Muscle layer of colon (tissue), 2 donors: ENCODE data around the gene VIPR1.

ENCODE experiments used
- H3K27ac ChIP-seq: one replicate; pipeline ENCODE4 v1.7.0; 2013; ENCODE audit warnings: low read depth, mild to moderate bottlenecking, low read length, moderate library complexity
- H3K27me3 ChIP-seq, 2 donors: one replicate each; pipeline ENCODE4 v1.7.0; 2013; ENCODE audit warnings: low read length in 2 of 2, mild to moderate bottlenecking in 2 of 2; ENCODE audit not compliant: insufficient read depth in 2 of 2, control insufficient read depth in 1 of 2
- H3K36me3 ChIP-seq: one replicate; pipeline ENCODE4 v1.7.0; 2013; ENCODE audit warnings: mild to moderate bottlenecking, low read length; ENCODE audit not compliant: insufficient read depth
- H3K4me1 ChIP-seq: one replicate; pipeline ENCODE4 v1.7.0; 2013; ENCODE audit warnings: mild to moderate bottlenecking, low read length; ENCODE audit not compliant: insufficient read depth
- H3K4me3 ChIP-seq, 2 donors: one replicate each; pipeline ENCODE4 v1.7.0; 2013; ENCODE audit warnings: low read length in 2 of 2, low read depth in 1 of 2, mild to moderate bottlenecking in 1 of 2, moderate library complexity in 1 of 2
- H3K9ac ChIP-seq: one replicate; pipeline ENCODE4 v1.7.0; 2013; ENCODE audit warnings: low read length
- H3K9me3 ChIP-seq: one replicate; pipeline ENCODE4 v1.7.0; 2013; ENCODE audit warnings: mild to moderate bottlenecking, low read length
- donor health status: abdominal sarcoma.
- donor health status: Adenocarcinoma of cecum.

The VIPR1 gene

DNA sequence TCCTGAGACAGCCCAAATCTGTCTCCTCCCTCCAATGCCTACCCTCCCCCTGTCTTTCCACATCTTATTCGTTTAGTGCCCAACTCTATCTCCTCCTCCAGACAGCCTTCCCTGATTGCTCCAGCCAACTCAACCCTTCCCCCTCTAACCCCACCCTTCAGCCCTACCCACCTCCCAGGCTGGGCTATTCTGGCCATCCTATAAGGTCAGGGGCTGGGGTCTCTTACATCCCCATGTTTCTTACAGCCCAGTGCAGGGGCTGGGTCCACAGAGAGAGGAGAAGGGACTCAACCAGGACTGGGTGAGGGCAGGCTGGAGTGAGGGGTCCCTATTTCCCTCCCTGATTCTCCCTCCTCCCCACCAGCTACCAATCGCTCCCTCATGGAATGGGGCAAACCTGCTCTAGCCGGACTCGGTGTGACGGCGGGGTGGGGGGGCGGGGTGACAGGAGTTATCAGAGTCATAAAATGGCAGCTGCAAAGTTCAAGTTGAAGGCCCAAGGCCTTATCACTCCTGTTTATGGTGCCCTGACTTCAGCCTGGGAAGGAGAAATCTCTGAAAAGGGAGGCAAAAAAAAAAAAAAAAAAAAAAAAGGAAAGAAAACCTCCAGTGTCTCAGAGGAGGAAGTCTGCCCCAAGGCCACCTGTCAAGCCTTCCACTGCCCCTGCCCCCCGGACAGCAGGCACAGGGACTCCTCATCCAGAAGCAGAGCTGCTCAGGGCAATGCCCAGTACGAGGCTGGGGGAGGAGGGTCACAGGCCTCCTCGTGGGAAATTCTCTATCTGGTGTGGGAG lies 2.1 kb downstream of the VIPR1 start:
- Histone ChIP-seq H3K4me1 (peaks cover 8% of the 10 kb centered on the region), H3K9me3 (no peaks in the 10 kb centered on the region), H3K27me3 (peaks cover 8 to 30% of the 10 kb centered on the region in 2 donors), H3K36me3 (no peaks in the 10 kb centered on the region), H3K9ac (no peak overlapping the region), H3K27ac (no peak overlapping the region), H3K4me3 (no peak overlapping the region)

DNA sequence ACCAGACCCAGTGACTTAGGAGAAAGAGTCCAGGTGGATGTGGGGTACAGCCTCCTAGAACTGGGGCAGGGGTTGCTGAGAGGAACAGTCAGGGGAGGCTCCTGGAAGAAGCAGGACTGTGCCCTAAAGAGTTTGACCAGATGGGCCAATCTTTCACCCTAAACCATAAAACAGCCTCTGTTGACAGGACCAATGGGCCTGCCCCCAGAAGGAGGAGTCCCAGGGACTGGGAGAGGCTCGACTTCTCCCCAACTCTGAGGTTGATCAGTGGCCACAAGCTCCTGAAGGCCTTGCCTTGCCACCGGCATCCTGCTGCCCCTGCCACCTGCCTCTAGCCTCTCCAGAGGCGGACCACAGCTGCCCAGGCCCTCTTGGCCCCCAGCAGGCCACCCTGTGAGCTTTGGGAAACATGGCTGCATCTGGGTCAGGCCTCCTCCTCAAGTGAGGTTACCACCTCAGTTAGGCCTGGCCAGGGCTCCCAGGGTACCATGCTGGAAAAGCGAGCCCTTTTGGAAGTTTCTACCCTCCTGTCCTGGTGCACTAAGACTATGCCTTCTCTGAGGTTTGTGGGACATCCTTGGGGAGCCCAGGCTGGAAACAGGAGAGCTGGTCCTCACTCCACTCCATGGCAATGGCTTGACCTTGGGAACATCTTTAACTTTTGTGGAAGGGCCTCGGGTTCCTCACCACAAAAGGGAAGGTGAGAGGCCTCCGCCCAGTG lies 2.8 kb downstream of the VIPR1 start:
- Histone ChIP-seq H3K9ac (no peak overlapping the region), H3K4me1 (peaks cover 8% of the 10 kb centered on the region), H3K36me3 (no peaks in the 10 kb centered on the region), H3K4me3 (no peak overlapping the region), H3K9me3 (no peaks in the 10 kb centered on the region), H3K27me3 (peaks cover 8 to 29% of the 10 kb centered on the region in 2 donors), H3K27ac (no peak overlapping the region)

DNA sequence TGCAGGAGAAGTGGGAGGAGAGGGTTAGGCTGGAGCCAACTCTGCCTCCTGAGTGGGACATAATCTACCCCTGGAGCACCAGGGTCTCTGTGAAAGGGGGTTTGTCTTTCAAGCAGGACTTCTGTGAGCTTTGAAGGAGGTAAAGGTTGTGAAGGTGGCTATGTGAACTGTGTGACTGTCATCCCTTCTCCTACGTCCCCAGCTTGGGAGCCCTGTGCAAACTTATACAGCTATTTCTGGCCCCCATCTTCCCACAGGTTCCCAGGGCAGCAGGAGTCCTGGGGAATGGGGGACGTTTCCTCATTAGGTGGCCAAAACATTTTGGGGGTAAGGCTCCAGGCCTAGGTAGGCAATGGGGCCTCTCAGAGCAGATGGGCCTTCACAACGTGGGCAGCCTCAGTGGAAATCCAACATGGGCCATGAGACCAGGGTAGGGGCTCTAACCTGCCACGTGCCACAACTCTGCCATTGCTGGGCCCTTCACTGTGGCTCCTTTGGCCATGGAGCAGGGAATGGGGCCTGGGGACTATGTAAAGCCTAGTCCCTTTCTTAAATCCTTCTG lies 3.5 kb downstream of the VIPR1 start:
- no peak overlapping the region for H3K27ac ChIP-seq
- no peak overlapping the region for H3K4me3 ChIP-seq
- H3K9ac ChIP-seq: no peak overlapping the region
- H3K27me3 ChIP-seq: peaks cover 8 to 28% of the 10 kb centered on the region in 2 donors
- no peaks in the 10 kb centered on the region for H3K36me3 ChIP-seq
- no peaks in the 10 kb centered on the region for H3K9me3 ChIP-seq
- H3K4me1 ChIP-seq: peaks cover 8% of the 10 kb centered on the region

DNA sequence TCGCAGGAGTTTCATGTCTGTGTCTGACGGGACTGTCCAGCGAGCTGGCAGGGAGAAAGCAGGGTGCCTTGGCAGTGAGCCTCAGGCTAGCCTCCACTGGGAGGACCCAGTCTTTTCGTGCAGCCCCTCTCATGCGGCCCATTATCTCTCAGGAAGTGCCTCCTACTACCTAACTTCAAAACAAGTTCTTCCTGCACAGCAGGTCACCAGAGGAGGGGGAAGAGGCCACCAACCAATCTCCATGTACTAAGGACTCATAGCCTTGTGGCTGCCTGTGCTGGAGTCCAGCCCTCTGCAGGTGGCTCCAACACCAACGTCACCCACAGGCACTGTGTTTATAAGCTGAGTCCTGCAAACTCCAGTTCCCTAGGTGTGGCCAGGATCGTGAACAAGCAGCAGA lies 4.8 kb downstream of the VIPR1 start:
- Histone ChIP-seq H3K36me3 (no peaks in the 10 kb centered on the region), H3K27ac (no peak overlapping the region), H3K4me3 (no peak overlapping the region), H3K4me1 (peaks cover 1% of the 10 kb centered on the region), H3K9me3 (no peaks in the 10 kb centered on the region), H3K9ac (no peak overlapping the region), H3K27me3 (peaks cover 8 to 15% of the 10 kb centered on the region in 2 donors)

DNA sequence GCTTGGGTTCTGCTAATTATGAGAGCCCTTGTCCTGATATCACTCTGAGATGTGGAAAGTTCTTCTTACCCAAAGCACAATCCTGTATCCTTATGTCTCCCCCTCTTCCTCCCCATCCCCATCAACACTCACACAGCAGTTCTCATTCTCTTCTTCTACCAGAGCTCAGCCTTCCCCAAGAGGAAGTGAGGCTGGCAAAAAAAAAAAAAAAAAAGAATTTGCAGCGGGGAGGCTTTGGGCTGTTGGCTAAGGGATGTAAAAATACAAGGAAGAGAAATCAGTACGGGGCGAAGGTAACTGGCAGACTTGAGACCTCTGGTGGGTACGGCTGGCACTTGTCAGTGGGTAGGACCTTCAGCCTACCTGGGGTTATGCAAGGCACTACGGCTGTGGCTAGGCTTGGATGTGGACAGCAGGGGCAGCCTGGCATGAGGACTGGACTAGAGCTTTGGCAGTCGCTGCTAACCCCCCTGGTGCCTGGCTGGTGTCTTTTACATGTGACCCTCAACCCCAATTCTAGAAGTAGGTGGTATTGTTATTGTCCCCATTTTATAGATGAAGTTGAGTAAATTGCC lies 5.4 kb downstream of the VIPR1 start:
- Histone ChIP-seq H3K9ac (no peak overlapping the region), H3K27ac (no peak overlapping the region), H3K27me3 (peaks cover 8 to 9% of the 10 kb centered on the region in 2 donors), H3K36me3 (no peaks in the 10 kb centered on the region), H3K4me3 (no peak overlapping the region), H3K9me3 (no peaks in the 10 kb centered on the region), H3K4me1 (no peaks in the 10 kb centered on the region)

DNA sequence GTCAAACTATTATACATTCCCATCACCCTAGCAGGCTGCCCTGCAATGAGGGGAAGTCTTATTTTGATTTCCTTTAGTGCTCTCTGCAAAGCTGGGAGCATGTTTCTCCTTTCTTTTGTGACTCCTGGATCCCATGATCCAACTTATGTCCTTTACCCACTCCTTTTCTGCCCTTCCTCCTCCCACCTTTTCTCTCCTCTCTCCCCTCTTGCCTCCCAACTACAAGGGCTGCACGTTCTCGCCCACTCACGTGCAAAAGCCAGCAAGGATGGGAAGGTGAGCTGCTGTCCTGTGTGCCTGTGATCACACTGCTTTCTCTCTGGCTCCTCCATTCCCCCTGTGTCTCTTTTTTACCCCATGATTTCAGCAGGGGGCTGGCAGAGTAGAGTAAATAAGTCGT lies 6.1 kb downstream of the VIPR1 start:
- no peaks in the 10 kb centered on the region for H3K9me3 ChIP-seq
- no peaks in the 10 kb centered on the region for H3K4me1 ChIP-seq
- no peak overlapping the region for H3K4me3 ChIP-seq
- no peak overlapping the region for H3K27ac ChIP-seq
- H3K27me3 ChIP-seq: peaks cover 2% of the 10 kb centered on the region in 2 donors
- no peaks in the 10 kb centered on the region for H3K36me3 ChIP-seq
- H3K9ac ChIP-seq: no peak overlapping the region

DNA sequence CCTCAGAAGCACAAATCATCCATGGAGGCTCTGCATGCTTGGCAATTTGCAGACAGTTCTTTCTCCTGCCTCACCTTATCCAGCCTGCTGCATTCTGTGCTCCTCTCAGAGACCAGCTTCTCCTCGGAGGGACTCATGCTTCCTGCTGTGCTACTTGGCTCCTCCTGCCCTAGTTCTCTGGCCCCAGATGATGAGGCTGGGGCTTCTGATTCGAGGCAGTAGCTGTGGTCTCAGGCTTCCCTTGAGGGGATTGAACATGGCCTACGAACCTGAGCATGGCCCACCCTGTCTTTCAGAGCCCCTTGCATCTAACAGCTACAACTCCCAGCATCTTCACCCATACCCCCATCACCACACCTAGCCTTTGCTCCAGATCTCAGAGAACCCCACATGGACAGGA lies 6.7 kb downstream of the VIPR1 start:
- no peaks in the 10 kb centered on the region for H3K36me3 ChIP-seq
- H3K9ac ChIP-seq: no peak overlapping the region
- no peak overlapping the region for H3K4me3 ChIP-seq
- no peak overlapping the region for H3K27ac ChIP-seq
- no peaks in the 10 kb centered on the region for H3K9me3 ChIP-seq
- no peaks in the 10 kb centered on the region for H3K4me1 ChIP-seq
- H3K27me3 ChIP-seq: no peaks in the 10 kb centered on the region

DNA sequence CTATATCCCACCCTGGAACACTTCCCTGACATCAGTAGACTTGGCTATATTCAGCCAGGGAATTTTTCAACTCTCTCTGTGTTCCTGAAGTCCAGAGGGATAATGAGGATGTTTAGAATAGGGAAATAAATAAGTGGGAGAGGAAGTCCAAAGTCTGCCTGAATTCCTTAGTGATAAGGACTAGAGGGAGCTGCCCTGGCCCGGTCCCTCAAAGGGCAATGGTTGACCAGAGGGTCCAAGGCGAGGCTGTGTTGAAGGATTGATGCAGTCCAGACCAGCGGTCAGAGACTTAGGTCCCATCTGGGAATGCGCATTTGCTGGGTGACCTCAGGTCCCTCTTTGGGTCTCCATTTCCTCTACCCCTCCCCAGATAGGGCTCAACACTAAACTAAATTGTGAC lies 7.9 kb downstream of the VIPR1 start:
- no peaks in the 10 kb centered on the region for H3K4me1 ChIP-seq
- H3K9me3 ChIP-seq: no peaks in the 10 kb centered on the region
- H3K4me3 ChIP-seq: no peak overlapping the region
- no peak overlapping the region for H3K9ac ChIP-seq
- H3K27ac ChIP-seq: no peak overlapping the region
- no peaks in the 10 kb centered on the region for H3K36me3 ChIP-seq
- no peaks in the 10 kb centered on the region for H3K27me3 ChIP-seq

DNA sequence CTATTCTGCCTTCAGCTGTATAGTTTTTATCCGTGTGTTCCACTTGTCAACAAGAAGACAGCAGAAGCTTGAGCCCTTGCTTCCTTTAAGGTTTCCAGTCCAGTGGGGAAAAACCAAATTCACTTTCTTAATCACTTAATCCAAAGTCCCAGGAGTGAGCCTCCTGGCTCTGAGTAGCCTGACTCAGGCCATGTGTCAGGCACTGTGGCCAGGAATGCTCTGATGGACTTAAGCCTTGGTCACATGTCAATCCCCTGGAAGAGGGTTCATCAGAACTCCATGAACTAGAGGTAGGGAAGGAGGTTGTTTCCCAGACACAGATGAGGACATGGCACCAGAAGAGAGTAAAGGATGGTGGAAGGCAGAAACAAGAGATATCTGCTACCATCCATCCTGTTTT lies 8.8 kb downstream of the VIPR1 start:
- Histone ChIP-seq H3K27ac (no peak overlapping the region), H3K4me1 (no peaks in the 10 kb centered on the region), H3K9ac (no peak overlapping the region), H3K9me3 (no peaks in the 10 kb centered on the region), H3K4me3 (no peak overlapping the region), H3K36me3 (no peaks in the 10 kb centered on the region), H3K27me3 (no peaks in the 10 kb centered on the region)

DNA sequence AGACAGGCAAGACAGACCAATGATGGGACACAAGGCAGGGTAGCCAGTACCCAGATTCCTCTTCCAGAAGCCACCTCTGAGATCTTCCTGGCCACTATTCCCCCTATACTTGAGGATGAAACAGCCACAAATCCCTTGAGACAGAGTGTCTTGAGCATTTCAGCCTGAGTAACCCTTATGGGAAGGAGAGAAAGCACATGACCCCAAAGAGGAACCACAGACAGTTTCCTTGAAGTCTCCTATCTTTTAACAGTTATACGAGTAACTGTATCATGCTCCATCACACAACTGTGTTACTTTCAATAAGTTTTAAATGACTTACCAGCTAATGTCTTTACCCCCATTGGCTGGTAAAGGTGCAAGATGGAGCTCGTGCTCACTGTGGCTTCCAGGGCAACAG lies 9.3 kb downstream of the VIPR1 start:
- Histone ChIP-seq H3K4me1 (no peaks in the 10 kb centered on the region), H3K4me3 (no peak overlapping the region), H3K27ac (no peak overlapping the region), H3K9me3 (no peaks in the 10 kb centered on the region), H3K9ac (no peak overlapping the region), H3K27me3 (no peaks in the 10 kb centered on the region), H3K36me3 (no peaks in the 10 kb centered on the region)

DNA sequence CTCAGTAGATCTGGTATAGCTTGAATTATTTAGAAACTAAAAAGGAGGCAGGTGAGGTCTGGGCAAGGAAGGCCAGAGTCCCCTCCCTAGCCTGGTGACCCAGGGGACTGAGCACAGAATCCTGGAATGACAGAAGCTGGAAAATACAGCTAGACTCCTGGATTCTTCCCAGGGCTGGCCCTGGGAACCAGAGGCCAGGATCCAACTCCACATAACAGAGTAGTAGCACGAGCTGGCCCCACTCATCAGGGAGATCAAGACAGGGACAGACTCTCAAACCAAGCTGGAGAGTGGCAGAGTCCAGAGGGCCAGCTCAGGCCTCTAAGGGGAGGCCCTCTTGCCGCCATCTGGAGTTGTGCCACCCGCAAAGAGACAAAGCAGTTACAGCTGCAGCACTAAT lies 10.7 kb downstream of the VIPR1 start:
- Histone ChIP-seq H3K27ac (no peak overlapping the region), H3K4me1 (no peaks in the 10 kb centered on the region), H3K9ac (no peak overlapping the region), H3K9me3 (no peaks in the 10 kb centered on the region), H3K27me3 (no peaks in the 10 kb centered on the region), H3K36me3 (no peaks in the 10 kb centered on the region), H3K4me3 (no peak overlapping the region)
